Measurements from ENCODE around the gene PRKAG2.

DNA sequence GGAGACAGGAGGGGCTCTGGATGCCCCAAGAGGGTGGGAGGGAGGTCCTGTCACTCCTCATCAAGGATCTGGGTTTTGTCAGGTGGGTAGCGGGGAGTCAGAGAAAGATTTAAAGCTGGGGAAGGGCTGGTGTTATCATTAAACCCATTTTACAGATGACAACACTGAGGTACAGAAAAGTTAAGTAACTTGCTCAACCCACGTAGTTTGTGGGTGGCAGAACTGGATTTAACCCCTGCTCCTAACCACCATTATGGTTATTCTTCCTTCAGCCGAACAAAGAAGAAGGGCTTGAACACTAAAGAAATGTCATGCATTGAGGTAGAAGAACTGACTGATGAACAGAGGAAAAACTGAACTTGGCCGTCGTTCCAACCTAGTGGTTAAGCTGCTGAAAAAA is 24.9 kb upstream of the PRKAG2 start:
- TF ChIP-seq, protein P1, sequence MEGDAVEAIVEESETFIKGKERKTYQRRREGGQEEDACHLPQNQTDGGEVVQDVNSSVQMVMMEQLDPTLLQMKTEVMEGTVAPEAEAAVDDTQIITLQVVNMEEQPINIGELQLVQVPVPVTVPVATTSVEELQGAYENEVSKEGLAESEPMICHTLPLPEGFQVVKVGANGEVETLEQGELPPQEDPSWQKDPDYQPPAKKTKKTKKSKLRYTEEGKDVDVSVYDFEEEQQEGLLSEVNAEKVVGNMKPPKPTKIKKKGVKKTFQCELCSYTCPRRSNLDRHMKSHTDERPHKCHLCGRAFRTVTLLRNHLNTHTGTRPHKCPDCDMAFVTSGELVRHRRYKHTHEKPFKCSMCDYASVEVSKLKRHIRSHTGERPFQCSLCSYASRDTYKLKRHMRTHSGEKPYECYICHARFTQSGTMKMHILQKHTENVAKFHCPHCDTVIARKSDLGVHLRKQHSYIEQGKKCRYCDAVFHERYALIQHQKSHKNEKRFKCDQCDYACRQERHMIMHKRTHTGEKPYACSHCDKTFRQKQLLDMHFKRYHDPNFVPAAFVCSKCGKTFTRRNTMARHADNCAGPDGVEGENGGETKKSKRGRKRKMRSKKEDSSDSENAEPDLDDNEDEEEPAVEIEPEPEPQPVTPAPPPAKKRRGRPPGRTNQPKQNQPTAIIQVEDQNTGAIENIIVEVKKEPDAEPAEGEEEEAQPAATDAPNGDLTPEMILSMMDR (IDR thresholded peaks at IDR 0.05; ENCODE audit: insufficient read depth, low read length, poor library complexity, severe bottlenecking) = no peak
- TF ChIP-seq EZH2phosphoT487 (conservative IDR thresholded peaks at IDR 0.05; ENCODE audit: low read length) = no peak
